Superior temporal gyrus (tissue), 1 donor: ENCODE results near the gene TRIP10.
"Not testable (repeated sequence)": the region's sequence is repeated elsewhere in the genome, so short reads cannot be mapped to it uniquely, and the experiment has no call there.

Experiments used
- DNase-seq: peaks from one replicate; pipeline ENCODE4 v3.0.0-alpha.2; 2016; ENCODE audit errors: extremely low spot score

Gene TRIP10

GRCh38 chr19:6743714-6744380, 4.4 kb downstream of the TRIP10 start:
- DNase-seq = no peak

GRCh38 chr19:6744381-6745301, 5.2 kb downstream of the TRIP10 start:
- DNase-seq = peak; percentile 17

- DNase-seq = no peak
Observed at GRCh38 chr19:6745965-6746364, 6.5 kb downstream of the TRIP10 start.

GRCh38 chr19:6748543-6748942, 9.1 kb downstream of the TRIP10 start:
- DNase-seq = not testable (repeated sequence)

- DNase-seq = no peak
Observed at GRCh38 chr19:6750062-6750461, 10.6 kb downstream of the TRIP10 start.

- no peak for DNase-seq
Observed at GRCh38 chr19:6751189-6751588, 11.7 kb downstream of the TRIP10 start.

GRCh38 chr19:6752256-6753177, 13.0 kb downstream of the TRIP10 start:
- no peak for DNase-seq

- DNase-seq = no peak
Observed at GRCh38 chr19:6753178-6754031, 13.9 kb downstream of the TRIP10 start.

- DNase-seq = no peak
Observed at GRCh38 chr19:6754136-6754535, 14.7 kb downstream of the TRIP10 start.

GRCh38 chr19:6754653-6755463, 15.4 kb downstream of the TRIP10 start:
- DNase-seq = no peak

- no peak for DNase-seq
Observed at GRCh38 chr19:6760606-6761005, 21.1 kb downstream of the TRIP10 start.

GRCh38 chr19:6761053-6761676, 21.7 kb downstream of the TRIP10 start:
- DNase-seq = no peak

GRCh38 chr19:6762253-6762797, 22.8 kb downstream of the TRIP10 start:
- not testable (repeated sequence) for DNase-seq

GRCh38 chr19:6765738-6766356, 26.4 kb downstream of the TRIP10 start:
- DNase-seq = no peak

- DNase-seq = no peak
Observed at GRCh38 chr19:6766357-6767080, 27.0 kb downstream of the TRIP10 start.

- no peak for DNase-seq
Observed at GRCh38 chr19:6767081-6767356, 27.5 kb downstream of the TRIP10 start.

- no peak for DNase-seq
Observed at GRCh38 chr19:6767357-6768235, 28.1 kb downstream of the TRIP10 start, which contains the start of gene SH2D3A. Gene SH2D3A, minus strand, starts transcription at chr19:6767435. Its CDS starts 3,687 bp downstream, at chr19:6763748.
